ENCODE data around the gene ZNF511.

DNA sequence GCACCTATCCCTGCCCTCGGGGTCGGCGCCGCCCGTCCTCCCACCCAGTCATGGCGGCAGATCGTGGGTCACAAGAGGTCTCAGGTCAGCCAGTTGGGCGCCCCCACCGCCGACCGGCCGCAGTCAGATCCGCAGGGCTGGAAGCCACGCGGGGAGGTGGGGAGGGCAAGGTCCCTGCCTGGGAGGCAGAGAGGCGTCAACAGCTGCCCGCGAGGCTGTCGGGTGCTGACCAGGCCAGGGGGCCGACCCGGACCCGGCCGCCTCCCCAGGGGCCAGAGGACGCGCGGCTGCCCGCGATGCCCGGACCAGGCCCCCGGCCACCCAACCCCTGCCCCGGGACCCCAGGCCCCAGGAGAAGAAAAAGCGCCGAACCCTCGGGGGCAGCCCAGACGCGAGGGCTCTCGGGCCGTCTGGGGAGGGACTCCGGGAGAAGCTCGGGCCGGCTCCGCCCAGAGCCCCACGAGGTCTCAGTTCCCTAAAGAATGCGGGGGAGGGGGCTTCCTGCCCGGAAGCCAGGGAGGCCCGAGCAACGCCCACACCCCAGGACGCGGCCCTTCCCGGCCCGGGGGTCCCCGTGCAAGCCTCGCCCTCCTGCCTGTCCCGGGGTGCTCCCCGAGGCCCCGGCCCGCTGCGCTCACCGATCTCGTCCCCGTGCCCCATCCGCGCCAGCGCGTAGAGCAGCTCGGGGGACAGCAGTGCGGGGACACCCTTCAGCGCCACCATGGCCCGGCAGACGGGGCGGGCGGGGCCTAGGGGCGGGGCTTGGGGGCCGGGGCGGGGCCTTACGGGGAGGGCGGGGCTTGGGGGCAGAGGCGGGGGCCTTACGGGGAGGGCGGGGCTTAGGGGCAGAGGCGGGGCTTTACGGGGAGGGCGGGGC lies 48.8 kb downstream of the ZNF511 start, which contains the start of gene FUOM:
- TF ChIP-seq, protein P1, sequence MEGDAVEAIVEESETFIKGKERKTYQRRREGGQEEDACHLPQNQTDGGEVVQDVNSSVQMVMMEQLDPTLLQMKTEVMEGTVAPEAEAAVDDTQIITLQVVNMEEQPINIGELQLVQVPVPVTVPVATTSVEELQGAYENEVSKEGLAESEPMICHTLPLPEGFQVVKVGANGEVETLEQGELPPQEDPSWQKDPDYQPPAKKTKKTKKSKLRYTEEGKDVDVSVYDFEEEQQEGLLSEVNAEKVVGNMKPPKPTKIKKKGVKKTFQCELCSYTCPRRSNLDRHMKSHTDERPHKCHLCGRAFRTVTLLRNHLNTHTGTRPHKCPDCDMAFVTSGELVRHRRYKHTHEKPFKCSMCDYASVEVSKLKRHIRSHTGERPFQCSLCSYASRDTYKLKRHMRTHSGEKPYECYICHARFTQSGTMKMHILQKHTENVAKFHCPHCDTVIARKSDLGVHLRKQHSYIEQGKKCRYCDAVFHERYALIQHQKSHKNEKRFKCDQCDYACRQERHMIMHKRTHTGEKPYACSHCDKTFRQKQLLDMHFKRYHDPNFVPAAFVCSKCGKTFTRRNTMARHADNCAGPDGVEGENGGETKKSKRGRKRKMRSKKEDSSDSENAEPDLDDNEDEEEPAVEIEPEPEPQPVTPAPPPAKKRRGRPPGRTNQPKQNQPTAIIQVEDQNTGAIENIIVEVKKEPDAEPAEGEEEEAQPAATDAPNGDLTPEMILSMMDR (IDR thresholded peaks at IDR 0.05): no peak
- TF ChIP-seq POLR2A (IDR thresholded peaks at IDR 0.05): no peak
